Measurements from ENCODE around the gene CDK6. TPM values are rescaled to one million over a fixed set of nuclear protein-coding genes. Genes with fewer than 3 reads are reported as not detected.

The CDK6 gene
- total and polyA plus RNA-seq, 4 donors: 3.3 to 35.0 (median 12.0) TPM

- H3K9me3 ChIP-seq (ENCODE audit: control insufficient read depth in 4 of 4, low read length in 3 of 4): peaks cover 0 to 3% (median 3%) of the 10 kb centered on the region in 4 donors
- no peak overlapping the region for H3K9ac ChIP-seq (ENCODE audit: low read depth in 1 of 2, low read length in 2 of 2)
- TF ChIP-seq HNF4A (conservative IDR thresholded peaks at IDR 0.05): no peak
- TF ChIP-seq, protein P1, sequence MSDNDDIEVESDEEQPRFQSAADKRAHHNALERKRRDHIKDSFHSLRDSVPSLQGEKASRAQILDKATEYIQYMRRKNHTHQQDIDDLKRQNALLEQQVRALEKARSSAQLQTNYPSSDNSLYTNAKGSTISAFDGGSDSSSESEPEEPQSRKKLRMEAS (IDR thresholded peaks at IDR 0.05): peak; percentile 8
- peaks cover 3 to 17% (median 11%) of the 10 kb centered on the region in 4 donors for H3K4me1 ChIP-seq (ENCODE audit: control insufficient read depth in 4 of 4, insufficient read depth in 4 of 4, low read length in 3 of 4)
- H3K27ac ChIP-seq (ENCODE audit: low read depth in 1 of 2, low read length in 2 of 2): no peak overlapping the region
- no peaks in the 10 kb centered on the region for H3K27me3 ChIP-seq (ENCODE audit: control insufficient read depth in 4 of 4, insufficient read depth in 4 of 4, low read length in 3 of 4)
- no peak overlapping the region for H3K4me3 ChIP-seq (ENCODE audit: low read depth in 1 of 3, low read length in 3 of 3)
- 81% methylated on average over 3 of the region's 3 CpGs for WGBS
- H3K36me3 ChIP-seq (ENCODE audit: control insufficient read depth in 4 of 4, insufficient read depth in 3 of 4, low read depth in 1 of 4, low read length in 3 of 4): no peaks in the 10 kb centered on the region
- no peak for DNase-seq (ENCODE audit: low spot score)
Measured at GRCh38 chr7:92785923-92786322, 50.5 kb downstream of the CDK6 start.

GRCh38 chr7:92784935-92785334 is 51.4 kb downstream of the CDK6 start:
- Histone ChIP-seq H3K27me3 (ENCODE audit: control insufficient read depth in 4 of 4, insufficient read depth in 4 of 4, low read length in 3 of 4) (no peaks in the 10 kb centered on the region), H3K4me3 (ENCODE audit: low read depth in 1 of 3, low read length in 3 of 3) (no peak overlapping the region), H3K36me3 (ENCODE audit: control insufficient read depth in 4 of 4, insufficient read depth in 3 of 4, low read depth in 1 of 4, low read length in 3 of 4) (no peaks in the 10 kb centered on the region), H3K27ac (ENCODE audit: low read depth in 1 of 2, low read length in 2 of 2) (no peak overlapping the region), H3K9ac (ENCODE audit: low read depth in 1 of 2, low read length in 2 of 2) (no peak overlapping the region), H3K4me1 (ENCODE audit: control insufficient read depth in 4 of 4, insufficient read depth in 4 of 4, low read length in 3 of 4) (peaks cover 3 to 21% (median 12%) of the 10 kb centered on the region in 4 donors), H3K9me3 (ENCODE audit: control insufficient read depth in 4 of 4, low read length in 3 of 4) (peaks cover 0 to 3% (median 3%) of the 10 kb centered on the region in 4 donors)
- TF ChIP-seq, protein P2, sequence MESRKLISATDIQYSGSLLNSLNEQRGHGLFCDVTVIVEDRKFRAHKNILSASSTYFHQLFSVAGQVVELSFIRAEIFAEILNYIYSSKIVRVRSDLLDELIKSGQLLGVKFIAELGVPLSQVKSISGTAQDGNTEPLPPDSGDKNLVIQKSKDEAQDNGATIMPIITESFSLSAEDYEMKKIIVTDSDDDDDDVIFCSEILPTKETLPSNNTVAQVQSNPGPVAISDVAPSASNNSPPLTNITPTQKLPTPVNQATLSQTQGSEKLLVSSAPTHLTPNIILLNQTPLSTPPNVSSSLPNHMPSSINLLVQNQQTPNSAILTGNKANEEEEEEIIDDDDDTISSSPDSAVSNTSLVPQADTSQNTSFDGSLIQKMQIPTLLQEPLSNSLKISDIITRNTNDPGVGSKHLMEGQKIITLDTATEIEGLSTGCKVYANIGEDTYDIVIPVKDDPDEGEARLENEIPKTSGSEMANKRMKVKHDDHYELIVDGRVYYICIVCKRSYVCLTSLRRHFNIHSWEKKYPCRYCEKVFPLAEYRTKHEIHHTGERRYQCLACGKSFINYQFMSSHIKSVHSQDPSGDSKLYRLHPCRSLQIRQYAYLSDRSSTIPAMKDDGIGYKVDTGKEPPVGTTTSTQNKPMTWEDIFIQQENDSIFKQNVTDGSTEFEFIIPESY (IDR thresholded peaks at IDR 0.05): no peak
- TF ChIP-seq RAD21 (IDR thresholded peaks at IDR 0.05): no peak
- TF ChIP-seq REST (IDR thresholded peaks at IDR 0.05): no peak
- TF ChIP-seq CTCF (IDR thresholded peaks at IDR 0.05; ENCODE audit: low read depth, low read length, missing input control): no peak
- TF ChIP-seq TAF1 (conservative IDR thresholded peaks at IDR 0.05): no peak
- TF ChIP-seq FOXA1 (IDR thresholded peaks at IDR 0.05): no peak
- TF ChIP-seq NR2F2 (IDR thresholded peaks at IDR 0.05): no peak
- WGBS: 96% methylated on average over 5 of the region's 5 CpGs
- no peak for DNase-seq (ENCODE audit: low spot score)

Data from liver (tissue), 9 donors.